ENCODE results near the gene RNF8. TPM values are rescaled to one million over a fixed set of nuclear protein-coding genes. Genes with fewer than 3 reads are reported as not detected.

Gene RNF8
- total RNA-seq, 4 donors from 2014 or later: 6.9 to 17.8 (median 11.9) TPM

DNA sequence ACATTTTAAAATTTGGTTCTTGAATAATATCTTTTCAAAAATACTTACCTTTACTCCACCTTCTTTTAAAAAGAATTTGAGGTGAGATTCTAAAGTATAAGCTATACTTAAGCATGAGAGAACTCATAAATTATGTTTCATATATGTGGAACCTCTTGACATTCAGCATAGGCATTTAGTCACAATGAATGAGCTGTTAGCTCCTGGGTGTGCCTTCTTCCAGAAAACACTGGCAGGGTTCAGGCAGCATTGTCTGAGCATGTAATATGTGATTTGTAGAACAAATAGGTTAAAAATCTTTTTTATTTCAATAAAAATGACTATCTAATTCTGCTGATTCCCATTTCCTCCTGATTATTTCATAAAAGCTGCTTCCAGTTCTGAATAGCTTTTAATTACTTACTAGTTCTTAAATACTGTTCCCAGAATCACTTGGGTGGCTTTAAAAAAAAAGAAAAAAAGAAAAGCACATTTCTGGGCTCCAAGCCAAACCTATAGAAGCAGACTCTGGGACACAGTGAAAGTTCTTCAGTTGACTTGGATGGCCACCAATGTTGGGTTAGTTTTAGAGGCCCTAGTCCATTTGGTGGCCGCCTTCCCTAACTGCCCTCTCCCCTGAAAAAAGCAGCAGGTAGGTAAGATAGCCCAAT lies 20.2 kb downstream of the RNF8 start:
- no peak for DNase-seq
- Histone ChIP-seq H3K27ac (no peak overlapping the region), H3K36me3 (peaks cover 0 to 16% of the 10 kb centered on the region in 2 donors), H3K9me3 (no peaks in the 10 kb centered on the region), H3K27me3 (no peaks in the 10 kb centered on the region), H3K4me1 (peaks cover 7 to 21% of the 10 kb centered on the region in 2 donors), H3K4me3 (no peak overlapping the region)
- in situ Hi-C loops (cut with MboI; ENCODE audit: low sequenced_read_pairs in 4 of 4): loop anchor here in 1 of 4 donors (25.0 kb wide), 1 partner anchor 313 kb away; the partner anchor contains the start of gene MDGA1
- intact Hi-C loops (cut with DNase I; ENCODE audit: low total_unique reads): no loop called here
- no peak for TF ChIP-seq POLR2A (IDR thresholded peaks at IDR 0.05)
- TF ChIP-seq, protein P1, sequence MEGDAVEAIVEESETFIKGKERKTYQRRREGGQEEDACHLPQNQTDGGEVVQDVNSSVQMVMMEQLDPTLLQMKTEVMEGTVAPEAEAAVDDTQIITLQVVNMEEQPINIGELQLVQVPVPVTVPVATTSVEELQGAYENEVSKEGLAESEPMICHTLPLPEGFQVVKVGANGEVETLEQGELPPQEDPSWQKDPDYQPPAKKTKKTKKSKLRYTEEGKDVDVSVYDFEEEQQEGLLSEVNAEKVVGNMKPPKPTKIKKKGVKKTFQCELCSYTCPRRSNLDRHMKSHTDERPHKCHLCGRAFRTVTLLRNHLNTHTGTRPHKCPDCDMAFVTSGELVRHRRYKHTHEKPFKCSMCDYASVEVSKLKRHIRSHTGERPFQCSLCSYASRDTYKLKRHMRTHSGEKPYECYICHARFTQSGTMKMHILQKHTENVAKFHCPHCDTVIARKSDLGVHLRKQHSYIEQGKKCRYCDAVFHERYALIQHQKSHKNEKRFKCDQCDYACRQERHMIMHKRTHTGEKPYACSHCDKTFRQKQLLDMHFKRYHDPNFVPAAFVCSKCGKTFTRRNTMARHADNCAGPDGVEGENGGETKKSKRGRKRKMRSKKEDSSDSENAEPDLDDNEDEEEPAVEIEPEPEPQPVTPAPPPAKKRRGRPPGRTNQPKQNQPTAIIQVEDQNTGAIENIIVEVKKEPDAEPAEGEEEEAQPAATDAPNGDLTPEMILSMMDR (IDR thresholded peaks at IDR 0.05 in 4 of 5, conservative IDR thresholded peaks at IDR 0.05 in 1 of 5): no peak
- ATAC-seq: no peak

DNA sequence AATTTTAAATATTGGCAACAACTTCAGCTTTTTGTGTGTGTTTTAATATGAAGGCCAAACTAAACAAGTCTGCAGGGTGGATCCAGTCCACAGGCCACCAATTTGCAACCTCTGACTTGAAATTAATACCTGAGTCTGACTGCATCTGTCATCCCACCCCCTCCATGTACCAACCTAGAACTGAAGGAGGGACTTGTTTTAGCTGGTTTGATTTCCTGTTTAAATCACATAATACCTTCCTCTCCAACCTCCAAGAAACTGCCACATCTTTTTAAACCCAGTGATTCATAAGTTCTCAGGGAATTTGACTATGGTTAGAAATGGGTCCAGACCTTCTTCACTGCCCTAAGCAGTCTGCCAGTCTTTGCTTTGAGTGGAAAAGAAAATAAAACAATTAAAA lies 21.6 kb downstream of the RNF8 start:
- in situ Hi-C loops (cut with MboI; ENCODE audit: low sequenced_read_pairs in 4 of 4) (no loop called here), intact Hi-C loops (cut with DNase I; ENCODE audit: low total_unique reads) (no loop called here)
- TF ChIP-seq POLR2A (IDR thresholded peaks at IDR 0.05): no peak
- TF ChIP-seq, protein P1 (IDR thresholded peaks at IDR 0.05 in 4 of 5, conservative IDR thresholded peaks at IDR 0.05 in 1 of 5): no peak
- no peak for DNase-seq
- H3K27me3 ChIP-seq: no peaks in the 10 kb centered on the region
- H3K4me1 ChIP-seq: peaks cover 4 to 10% of the 10 kb centered on the region in 2 donors
- H3K9me3 ChIP-seq: no peaks in the 10 kb centered on the region
- ATAC-seq: no peak
- H3K4me3 ChIP-seq: no peak overlapping the region
- H3K27ac ChIP-seq: no peak overlapping the region
- peaks cover 0 to 9% of the 10 kb centered on the region in 2 donors for H3K36me3 ChIP-seq

- ATAC-seq (no peak), DNase-seq (no peak)
- no peak for TF ChIP-seq POLR2A (IDR thresholded peaks at IDR 0.05)
- TF ChIP-seq, protein P1 (IDR thresholded peaks at IDR 0.05 in 4 of 5, conservative IDR thresholded peaks at IDR 0.05 in 1 of 5): no peak
- in situ Hi-C loops (cut with MboI; ENCODE audit: low sequenced_read_pairs in 4 of 4): no loop called here
- Histone ChIP-seq H3K9me3 (no peaks in the 10 kb centered on the region), H3K4me3 (no peak overlapping the region), H3K36me3 (peaks cover 0 to 9% of the 10 kb centered on the region in 2 donors), H3K27ac (no peak overlapping the region), H3K27me3 (no peaks in the 10 kb centered on the region), H3K4me1 (peaks cover 1 to 4% of the 10 kb centered on the region in 2 donors)
- intact Hi-C loops (cut with DNase I; ENCODE audit: low total_unique reads): no loop called here
These were observed 22.4 kb downstream of the RNF8 start for GRCh38 chr6:37376078-37376743.

DNA sequence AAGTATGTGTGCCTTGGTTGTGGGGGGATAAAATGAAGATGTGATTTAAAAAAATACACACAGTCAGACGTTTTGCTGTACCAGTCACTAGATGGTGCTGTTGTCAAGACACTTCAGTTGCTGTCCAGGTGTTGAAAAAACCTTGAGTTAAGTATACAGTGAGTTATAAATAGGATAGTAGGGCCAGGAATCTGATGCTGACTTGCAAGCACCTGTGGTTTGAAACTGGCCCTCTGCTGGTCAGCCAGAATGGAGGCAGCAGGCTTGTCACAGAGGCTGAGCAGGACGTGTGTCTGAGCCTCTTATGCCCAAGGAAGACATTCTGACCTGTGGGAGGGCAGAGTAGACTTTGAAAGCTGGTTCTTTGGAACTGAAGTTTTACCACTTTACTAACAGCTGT lies 27.8 kb downstream of the RNF8 start:
- no peak overlapping the region for H3K4me3 ChIP-seq
- intact Hi-C loops (cut with DNase I; ENCODE audit: low total_unique reads): loop anchor here (2.0 kb wide), 1 partner anchor 309 kb away; no protein-coding TSS in a partner anchor
- TF ChIP-seq POLR2A (IDR thresholded peaks at IDR 0.05): no peak
- TF ChIP-seq, protein P1 (IDR thresholded peaks at IDR 0.05 in 4 of 5, conservative IDR thresholded peaks at IDR 0.05 in 1 of 5): peak; percentile 34 to 59 (median 53)
- H3K27me3 ChIP-seq: no peaks in the 10 kb centered on the region
- ATAC-seq (peak; percentile 82 to 97), DNase-seq (peak; percentile 3 to 43)
- no peaks in the 10 kb centered on the region for H3K4me1 ChIP-seq
- in situ Hi-C loops (cut with MboI; ENCODE audit: low sequenced_read_pairs in 4 of 4): no loop called here
- H3K9me3 ChIP-seq: no peaks in the 10 kb centered on the region
- H3K36me3 ChIP-seq: peaks cover 0 to 5% of the 10 kb centered on the region in 2 donors
- H3K27ac ChIP-seq: no peak overlapping the region

Measured in gastrocnemius medialis (tissue), 4 donors.